AG09319 (cell line): Measurements from ENCODE around the gene TYW1B.
"Not testable (repeated sequence)": the region's sequence is repeated elsewhere in the genome, so short reads cannot be mapped to it uniquely, and the experiment has no call there.

ENCODE experiments used
- DNase-seq: peaks from one replicate; pipeline ENCODE4 v3.0.0-alpha.2; 2010; ENCODE audit warnings: low read depth; ENCODE audit errors: extremely low read depth
- CTCF ChIP-seq: IDR thresholded peaks from 2 replicates; pipeline ENCODE4 v1.5.1; 2011; ENCODE audit warnings: low read depth, mild to moderate bottlenecking, inconsistent platforms, low read length, moderate library complexity

The TYW1B gene

GRCh38 chr7:72720890-72721289 lies 107.1 kb downstream of the TYW1B start:
- DNase-seq, result not testable (repeated sequence)

- DNase-seq, result not testable (repeated sequence)
Observed at GRCh38 chr7:72717252-72717774, 110.7 kb downstream of the TYW1B start.

DNA sequence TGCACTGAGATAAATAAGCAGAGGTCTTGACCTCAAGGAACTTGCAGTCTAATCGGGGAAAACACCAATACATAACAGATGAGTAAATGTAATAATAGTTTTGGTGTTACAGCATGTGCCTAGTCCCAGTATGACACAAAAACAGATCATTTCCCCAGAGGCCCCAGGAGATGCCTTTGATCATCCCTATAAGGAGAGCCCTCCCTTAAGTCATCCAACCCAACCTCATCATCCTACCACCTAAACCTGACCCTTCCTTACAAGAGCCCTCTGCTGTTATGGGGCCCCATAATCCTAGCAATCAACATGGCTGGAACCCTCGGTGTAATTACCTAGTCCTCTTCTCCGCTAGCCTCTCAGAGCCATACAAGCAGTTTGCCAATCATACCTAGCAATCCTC lies 116.1 kb downstream of the TYW1B start:
- DNase-seq, result not testable (repeated sequence)

DNA sequence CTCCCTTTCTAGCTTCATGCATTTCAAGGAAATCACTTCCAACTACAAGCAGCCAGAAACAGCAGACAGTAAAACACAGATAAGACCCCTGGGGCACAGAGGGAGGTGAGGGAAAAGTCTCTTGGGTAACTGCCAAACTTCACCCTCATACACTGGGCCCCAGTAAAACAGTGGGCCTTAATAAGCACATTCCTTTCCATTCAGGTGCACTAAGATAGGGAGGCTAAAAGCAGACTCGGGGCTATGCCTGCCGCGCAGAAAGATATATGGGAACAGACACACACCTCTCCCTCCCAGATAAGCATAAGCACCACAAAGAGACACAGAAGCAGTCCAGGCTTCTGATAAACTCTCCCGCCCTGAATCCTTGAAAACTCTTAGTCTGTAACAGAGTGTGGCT lies 117.0 kb downstream of the TYW1B start:
- DNase-seq, result no peak
- no peak for TF ChIP-seq CTCF

DNA sequence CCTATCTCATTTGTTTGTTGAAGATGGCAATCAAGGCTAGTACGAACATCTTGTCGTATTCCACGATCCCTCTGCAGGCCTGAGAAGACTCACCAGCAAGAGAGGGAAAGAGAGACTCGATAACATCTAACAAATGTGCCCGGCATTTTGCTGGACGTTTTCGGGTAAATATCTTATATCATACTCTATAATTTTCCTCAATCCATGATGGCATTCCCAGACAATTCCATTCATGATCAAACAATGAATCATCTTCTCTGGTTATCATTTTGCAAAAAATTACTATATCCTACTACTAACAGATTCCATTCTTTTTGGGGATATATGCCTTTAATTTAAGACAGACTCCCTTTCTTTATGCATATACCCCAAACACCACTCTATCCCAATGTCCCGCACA lies 118.1 kb downstream of the TYW1B start:
- TF ChIP-seq CTCF, result no peak
- DNase-seq, result no peak

GRCh38 chr7:72708371-72709050 lies 119.5 kb downstream of the TYW1B start:
- not testable (repeated sequence) for DNase-seq

- TF ChIP-seq CTCF, result no peak
Observed at GRCh38 chr7:72706521-72706920, 121.5 kb downstream of the TYW1B start.

GRCh38 chr7:72705693-72706092 lies 122.3 kb downstream of the TYW1B start:
- DNase-seq, result not testable (repeated sequence)

More at GRCh38 chr7:72706521-72706920, 121.5 kb downstream of the TYW1B start:
- no peak for DNase-seq

DNA sequence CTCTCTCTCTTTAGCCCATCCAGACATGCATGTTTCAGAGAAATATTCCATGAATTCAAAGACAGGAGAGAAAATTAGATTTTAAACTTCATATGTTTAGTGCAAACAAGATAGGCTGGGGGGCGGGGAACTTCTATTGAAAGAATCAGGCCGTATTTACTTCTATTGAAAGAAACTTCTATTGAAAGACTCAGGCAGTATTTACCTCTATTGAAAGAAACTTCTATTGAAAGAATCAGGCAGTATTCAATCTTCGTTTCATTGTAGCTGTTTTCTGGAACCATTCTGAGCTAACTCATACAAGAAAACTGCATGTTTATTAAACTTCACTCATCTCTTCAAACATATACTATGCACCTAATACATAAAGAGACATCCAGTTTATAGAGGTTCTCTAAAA lies 123.1 kb downstream of the TYW1B start:
- TF ChIP-seq CTCF, result no peak
- DNase-seq, result no peak

DNA sequence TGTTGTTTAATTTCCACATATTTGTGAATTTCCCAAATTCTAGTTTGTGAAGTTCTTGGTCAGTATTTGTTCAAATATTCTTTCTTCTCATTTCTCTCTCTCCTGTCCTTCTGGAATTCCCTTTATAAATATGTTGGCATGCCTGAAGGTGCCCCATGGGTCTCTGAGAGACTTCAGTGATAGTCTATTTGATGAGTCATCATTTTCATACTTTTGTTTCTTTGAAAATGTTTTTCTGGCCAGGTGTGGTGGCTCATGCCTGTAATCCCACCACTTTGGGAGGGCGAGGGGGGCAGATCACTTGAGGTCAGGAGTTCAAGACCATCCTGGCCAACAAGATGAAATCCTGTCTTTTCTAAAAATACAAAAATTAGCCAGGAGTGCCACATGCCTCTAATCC lies 127.5 kb downstream of the TYW1B start:
- DNase-seq, result not testable (repeated sequence)

GRCh38 chr7:72697066-72697465 lies 130.9 kb downstream of the TYW1B start:
- DNase-seq, result not testable (repeated sequence)

DNA sequence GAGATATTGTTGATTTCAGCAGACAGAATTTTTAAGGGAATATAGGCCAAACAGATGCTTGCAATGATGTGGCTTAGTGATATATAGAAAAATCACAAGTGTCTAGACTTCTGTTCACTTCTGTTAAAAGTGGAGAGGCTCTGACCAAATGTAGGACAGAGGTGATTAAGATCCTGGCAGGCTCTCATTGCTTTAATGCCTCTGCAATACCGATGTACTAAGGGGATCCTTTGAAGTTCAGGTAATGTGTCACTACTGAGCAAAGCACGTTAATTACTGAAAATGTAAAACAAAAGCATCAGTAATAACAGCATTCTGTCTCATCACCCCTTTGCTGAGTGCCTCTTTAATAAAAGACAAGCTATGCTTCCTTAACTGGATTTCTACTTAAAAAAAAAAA lies 131.4 kb downstream of the TYW1B start:
- DNase-seq, result not testable (repeated sequence)

DNA sequence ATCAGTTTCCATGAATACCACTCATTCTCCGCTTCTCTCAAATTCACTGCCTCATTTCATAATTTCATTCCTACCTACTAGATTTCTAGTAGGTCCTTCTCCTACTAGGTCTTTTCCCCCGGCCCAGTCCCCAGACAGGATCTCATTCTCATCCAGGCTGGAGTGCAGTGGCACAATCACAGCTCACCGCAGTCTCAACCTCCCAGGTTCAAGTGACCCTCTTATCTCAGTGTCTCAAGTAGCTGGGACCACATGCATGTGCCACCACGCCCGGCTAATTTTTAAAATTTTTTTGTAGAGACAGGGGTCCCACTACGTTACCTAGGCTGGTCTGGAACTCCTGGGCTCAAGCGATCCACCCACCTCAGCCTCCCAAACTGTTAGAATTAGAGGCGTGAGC lies 132.5 kb downstream of the TYW1B start:
- DNase-seq, result not testable (repeated sequence)

DNA sequence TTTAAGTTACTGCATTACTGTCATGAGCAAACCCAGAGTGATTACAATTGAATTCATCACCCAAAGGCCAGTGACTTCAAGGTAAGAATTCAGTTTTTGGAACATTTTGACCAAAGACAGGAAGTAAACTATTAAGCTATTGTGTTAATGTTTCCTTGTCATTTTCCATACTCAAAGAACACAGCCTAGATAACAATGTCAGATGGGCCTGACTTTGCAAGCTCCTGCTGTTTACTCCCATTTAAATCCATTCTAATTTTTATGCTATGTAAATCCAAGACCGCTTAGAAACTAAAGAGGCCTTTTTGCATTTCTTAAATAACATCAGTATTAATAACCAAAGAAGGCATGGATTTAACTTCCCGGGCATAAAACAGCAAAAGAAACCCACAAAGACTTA lies 136.6 kb downstream of the TYW1B start:
- DNase-seq, result not testable (repeated sequence)

DNA sequence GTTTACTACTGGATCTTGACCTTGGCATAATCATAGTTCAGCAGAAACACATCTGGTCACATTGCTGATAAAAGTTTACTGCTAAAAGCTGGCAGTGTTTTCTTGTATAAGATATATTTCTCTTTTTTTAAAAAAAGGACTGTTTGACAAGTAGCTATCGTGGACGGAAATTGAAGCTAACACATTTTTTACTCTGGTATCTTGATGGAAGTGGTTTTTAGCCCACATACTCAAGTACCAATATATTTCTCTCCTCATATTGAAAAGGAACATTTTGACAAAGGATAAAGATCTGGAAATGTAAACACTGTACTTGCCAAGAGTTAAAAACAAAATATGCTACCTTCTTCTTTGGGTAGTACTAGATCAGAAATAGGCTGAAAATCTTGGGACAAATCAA lies 137.8 kb downstream of the TYW1B start:
- DNase-seq, result not testable (repeated sequence)

GRCh38 chr7:72689344-72689743 lies 138.7 kb downstream of the TYW1B start:
- DNase-seq, result not testable (repeated sequence)
